Peyer's patch (tissue), 4 donors: ENCODE results near the gene SMPD1.

Experiments
- POLR2A ChIP-seq, 2 donors: fragments of 450-650 bp; IDR thresholded peaks; one replicate each; pipeline ENCODE4 v1.5.1; 2017; ENCODE audit warnings: antibody characterized with exemption in 2 of 2, mild to moderate bottlenecking in 2 of 2, moderate library complexity in 2 of 2
- TF ChIP-seq, protein P1 (sequence below), 6 experiments: fragments of 450-650 bp in 4 of 6; fragments of 200-600 bp in 2 of 6; sonication (generic) in 1 of 6; IDR thresholded peaks; one replicate each; pipeline ENCODE4 v1.5.1; 2017 to 2019; ENCODE audit warnings: antibody characterized with exemption in 6 of 6, mild to moderate bottlenecking in 3 of 6, moderate library complexity in 1 of 6

DNA sequence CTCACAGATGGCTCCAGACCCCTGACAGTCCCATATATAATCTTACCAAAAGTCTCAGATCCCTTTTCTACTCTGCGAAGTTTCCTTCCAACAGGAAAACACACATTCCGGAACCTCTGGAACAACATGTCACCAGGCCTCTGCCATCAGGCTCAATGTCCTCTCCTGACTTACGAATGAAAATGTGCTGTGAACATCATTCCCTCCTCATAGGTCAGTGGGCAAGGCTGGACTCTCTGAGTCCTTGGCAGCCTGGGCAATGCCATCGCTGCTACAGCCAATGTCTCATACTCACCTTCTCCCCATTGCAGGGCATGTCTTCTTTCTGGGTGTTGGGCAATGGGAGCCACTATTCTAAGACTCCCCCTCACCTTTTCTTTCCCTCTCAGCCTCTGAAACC is 52.2 kb downstream of the SMPD1 start:
- TF ChIP-seq POLR2A (IDR thresholded peaks at IDR 0.05): no peak
- TF ChIP-seq, protein P1, sequence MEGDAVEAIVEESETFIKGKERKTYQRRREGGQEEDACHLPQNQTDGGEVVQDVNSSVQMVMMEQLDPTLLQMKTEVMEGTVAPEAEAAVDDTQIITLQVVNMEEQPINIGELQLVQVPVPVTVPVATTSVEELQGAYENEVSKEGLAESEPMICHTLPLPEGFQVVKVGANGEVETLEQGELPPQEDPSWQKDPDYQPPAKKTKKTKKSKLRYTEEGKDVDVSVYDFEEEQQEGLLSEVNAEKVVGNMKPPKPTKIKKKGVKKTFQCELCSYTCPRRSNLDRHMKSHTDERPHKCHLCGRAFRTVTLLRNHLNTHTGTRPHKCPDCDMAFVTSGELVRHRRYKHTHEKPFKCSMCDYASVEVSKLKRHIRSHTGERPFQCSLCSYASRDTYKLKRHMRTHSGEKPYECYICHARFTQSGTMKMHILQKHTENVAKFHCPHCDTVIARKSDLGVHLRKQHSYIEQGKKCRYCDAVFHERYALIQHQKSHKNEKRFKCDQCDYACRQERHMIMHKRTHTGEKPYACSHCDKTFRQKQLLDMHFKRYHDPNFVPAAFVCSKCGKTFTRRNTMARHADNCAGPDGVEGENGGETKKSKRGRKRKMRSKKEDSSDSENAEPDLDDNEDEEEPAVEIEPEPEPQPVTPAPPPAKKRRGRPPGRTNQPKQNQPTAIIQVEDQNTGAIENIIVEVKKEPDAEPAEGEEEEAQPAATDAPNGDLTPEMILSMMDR (IDR thresholded peaks at IDR 0.05): no peak
